GM19438 (cell line): ENCODE measurements around the gene TIRAP.
"Not testable (repeated sequence)": the region's sequence is repeated elsewhere in the genome, so short reads cannot be mapped to it uniquely, and the experiment has no call there.

Experiments used
- ATAC-seq: cut with Tn5 transposase; IDR thresholded peaks from one replicate; pipeline ENCODE4 v1.9.1; 2021; ENCODE audit warnings: low read depth; ENCODE audit not compliant: unreplicated experiment

Gene TIRAP

DNA sequence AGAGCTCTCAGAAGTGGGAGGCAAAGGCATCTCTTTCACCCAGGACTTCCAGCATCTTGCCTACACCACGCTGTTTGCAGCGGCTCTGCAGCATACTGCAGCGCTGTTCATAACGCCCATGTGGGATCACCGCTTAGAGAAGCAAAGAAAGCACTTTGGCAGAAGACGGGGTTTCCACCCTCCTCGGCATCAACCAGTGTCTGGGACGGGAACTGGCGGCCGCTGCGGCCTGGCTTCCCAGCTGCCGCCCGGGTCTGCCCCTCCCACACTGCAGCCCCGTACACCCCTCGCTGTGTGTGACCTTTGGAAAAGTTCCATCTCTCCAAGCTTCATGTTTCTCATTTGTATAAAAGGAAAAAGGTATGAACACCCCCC lies 545 bp upstream of the TIRAP start:
- ATAC-seq, result peak; percentile 21

- ATAC-seq, result peak; percentile 38
Observed at GRCh38 chr11:126284829-126285228, 1.9 kb downstream of the TIRAP start.

- no peak for ATAC-seq
Observed at GRCh38 chr11:126288237-126288636, 5.3 kb downstream of the TIRAP start.

- ATAC-seq, result no peak
Observed at GRCh38 chr11:126290887-126291286, 8.0 kb downstream of the TIRAP start.

DNA sequence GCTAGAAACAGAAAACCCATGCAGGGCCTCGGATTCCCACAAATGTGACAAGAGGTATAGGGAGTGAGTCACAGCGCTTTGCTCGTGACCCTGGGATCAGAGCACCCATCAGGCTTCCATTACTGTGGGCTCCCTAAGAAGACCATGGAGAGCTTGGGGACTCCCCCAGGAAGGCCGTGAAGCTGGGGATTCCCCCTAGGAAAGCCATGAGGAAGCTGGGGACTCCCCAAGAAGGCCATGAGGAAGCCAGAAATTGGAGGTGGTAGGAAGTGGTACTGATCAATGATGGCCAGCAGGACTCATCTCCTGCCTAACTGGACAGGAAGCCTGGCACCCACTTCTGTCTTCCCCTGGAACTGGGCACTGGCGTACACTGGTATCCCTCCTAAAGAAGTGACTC lies 10.8 kb downstream of the TIRAP start:
- ATAC-seq, result no peak

DNA sequence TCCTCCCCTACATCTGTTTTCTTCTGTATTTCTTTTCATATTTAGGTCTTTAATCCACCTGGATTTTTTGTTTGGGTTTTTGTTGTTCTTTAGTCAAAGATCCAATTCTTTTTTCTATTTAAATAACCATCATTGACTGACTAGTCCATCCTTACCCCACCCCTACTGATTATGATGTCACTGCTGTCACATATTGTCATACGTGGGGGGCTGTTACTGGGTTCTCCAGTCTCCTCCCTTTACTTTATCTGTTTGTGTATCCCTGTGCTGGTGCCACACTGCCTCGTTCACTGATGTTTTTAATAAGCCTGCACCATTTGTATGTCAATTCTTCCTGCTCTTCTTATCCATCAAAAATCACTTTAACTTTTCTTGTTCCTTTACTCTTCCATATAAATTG lies 14.1 kb downstream of the TIRAP start:
- ATAC-seq, result no peak

- ATAC-seq, result peak; percentile 90
Observed at GRCh38 chr11:126303623-126304456, 20.9 kb downstream of the TIRAP start, which contains the start of gene DCPS. TSS of gene DCPS (plus strand) at chr11:126304060. CDS start at chr11:126304081, 21 bp downstream.

DNA sequence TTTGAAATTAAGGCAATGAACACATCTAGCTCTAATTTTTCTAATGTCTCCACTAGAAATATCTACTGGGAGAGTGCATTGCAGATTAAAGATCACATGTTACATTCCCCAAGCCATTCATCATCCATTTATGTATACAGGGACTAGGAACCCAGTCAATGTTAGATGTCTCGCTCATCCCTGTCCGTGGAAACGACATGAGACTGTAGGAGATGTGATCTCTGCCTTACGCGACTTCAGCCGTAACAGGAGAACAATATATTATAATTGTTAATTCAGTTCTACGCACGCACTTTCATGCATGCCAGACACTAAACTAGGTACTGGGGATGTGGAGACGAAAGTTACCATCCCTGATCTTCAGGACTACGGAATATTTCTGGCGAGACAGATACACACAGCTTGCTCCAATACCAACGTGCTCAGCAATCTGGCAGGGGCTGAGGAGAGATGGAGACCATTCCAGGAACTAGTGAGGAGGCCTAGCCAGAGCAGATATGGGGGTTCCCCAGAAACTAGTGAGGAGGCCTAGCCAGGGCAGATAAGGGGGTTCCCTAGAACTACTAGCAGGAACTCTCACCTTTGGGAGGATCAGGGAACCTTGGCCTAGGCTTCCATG lies 21.7 kb downstream of the TIRAP start:
- ATAC-seq, result peak; percentile 3

DNA sequence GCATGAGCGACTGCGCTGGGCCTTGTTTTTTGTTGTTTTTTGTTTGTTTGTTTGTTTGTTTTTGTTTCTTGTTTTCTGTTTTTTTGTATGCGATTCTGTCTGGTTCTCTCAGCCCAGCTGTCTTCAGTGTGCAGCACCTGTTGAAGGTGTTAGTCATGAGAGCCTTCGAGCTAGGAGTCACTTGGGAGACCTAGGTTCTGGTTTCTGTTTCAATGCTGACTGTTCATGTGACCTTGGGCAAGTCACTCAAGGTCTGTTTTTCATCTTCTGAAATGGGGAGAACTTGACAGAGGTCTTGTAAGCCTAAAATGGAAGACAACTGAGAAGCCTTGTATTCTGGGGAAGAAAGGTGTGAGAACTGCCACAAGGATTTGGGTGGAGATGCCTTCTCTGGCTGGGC lies 22.8 kb downstream of the TIRAP start:
- no peak for ATAC-seq

GRCh38 chr11:126307706-126308105 lies 24.8 kb downstream of the TIRAP start:
- no peak for ATAC-seq

GRCh38 chr11:126308271-126308671 lies 25.4 kb downstream of the TIRAP start:
- no peak for ATAC-seq

GRCh38 chr11:126308771-126309170 lies 25.9 kb downstream of the TIRAP start:
- ATAC-seq, result not testable (repeated sequence)

GRCh38 chr11:126310200-126310991 lies 27.5 kb downstream of the TIRAP start:
- peak; percentile 43 for ATAC-seq

- ATAC-seq, result no peak
Observed at GRCh38 chr11:126310992-126311310, 28.1 kb downstream of the TIRAP start.

- ATAC-seq, result peak; percentile 72
Observed at GRCh38 chr11:126311401-126312291, 28.8 kb downstream of the TIRAP start.

- no peak for ATAC-seq
Observed at GRCh38 chr11:126312961-126313360, 30.1 kb downstream of the TIRAP start.

- ATAC-seq, result no peak
Observed at GRCh38 chr11:126313826-126314225, 30.9 kb downstream of the TIRAP start.

GRCh38 chr11:126317432-126317755 lies 34.5 kb downstream of the TIRAP start:
- no peak for ATAC-seq

GRCh38 chr11:126317756-126318573 lies 35.1 kb downstream of the TIRAP start:
- peak; percentile 19 for ATAC-seq
